ENCODE data around the gene ANXA6. TPM values are rescaled to one million over a fixed set of nuclear protein-coding genes. Genes with fewer than 3 reads are reported as not detected.

The ANXA6 gene
- total RNA-seq, 2 experiments from 2014 or later, result 26.1 to 74.1 TPM

DNA sequence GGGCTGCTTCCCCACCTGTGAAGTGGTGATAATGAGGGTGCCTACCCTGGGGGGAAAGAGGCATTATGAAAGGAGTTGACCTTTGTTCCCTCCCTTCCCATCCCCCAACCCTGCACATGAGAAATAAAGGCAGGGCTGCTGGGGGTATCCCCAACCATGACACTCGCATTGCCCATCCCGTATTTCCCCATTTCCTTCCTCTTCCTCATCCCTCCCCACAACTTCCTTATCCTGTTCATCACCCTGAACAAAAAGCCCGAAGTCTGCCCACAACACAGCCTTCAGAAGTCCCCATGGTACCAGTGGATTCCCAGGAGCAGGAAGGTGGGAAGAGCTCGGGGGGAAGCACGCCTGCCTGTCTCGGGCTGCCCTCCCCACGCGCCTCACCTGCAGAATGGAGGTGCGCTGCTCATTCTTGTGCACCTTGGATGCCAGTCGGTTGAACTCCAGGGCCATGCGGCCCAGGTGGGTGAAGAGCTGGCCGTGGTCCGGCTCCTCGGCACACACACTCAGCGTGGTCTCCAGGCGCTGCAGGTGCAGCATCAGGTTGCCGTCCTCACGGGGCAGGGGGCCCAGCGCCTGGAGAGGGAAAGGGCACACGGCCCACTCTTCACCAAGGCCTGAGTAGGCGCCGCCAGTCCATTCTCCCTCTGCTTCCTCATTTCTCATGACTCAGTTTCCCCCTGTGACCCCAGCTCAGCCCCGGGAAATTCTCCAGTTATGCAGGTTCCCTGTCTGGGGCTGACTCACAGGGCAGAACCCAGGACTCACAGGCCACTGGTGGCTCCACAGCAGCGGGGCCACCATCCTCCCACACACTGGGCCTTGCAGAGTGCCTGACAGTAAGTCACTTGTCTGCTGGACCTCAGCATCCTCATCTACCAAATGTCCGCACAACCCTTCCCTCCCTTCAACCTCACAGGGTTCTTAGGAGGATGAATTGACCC is 100.9 kb downstream of the ANXA6 start:
- no peaks in the 10 kb centered on the region for H3K79me2 ChIP-seq (ENCODE audit: insufficient read depth, low read depth, low read length)
- TF ChIP-seq EZH2phosphoT487 (IDR thresholded peaks at IDR 0.05; ENCODE audit: borderline replicate concordance, low read depth, low read length), result no peak
- TF ChIP-seq, protein P1, sequence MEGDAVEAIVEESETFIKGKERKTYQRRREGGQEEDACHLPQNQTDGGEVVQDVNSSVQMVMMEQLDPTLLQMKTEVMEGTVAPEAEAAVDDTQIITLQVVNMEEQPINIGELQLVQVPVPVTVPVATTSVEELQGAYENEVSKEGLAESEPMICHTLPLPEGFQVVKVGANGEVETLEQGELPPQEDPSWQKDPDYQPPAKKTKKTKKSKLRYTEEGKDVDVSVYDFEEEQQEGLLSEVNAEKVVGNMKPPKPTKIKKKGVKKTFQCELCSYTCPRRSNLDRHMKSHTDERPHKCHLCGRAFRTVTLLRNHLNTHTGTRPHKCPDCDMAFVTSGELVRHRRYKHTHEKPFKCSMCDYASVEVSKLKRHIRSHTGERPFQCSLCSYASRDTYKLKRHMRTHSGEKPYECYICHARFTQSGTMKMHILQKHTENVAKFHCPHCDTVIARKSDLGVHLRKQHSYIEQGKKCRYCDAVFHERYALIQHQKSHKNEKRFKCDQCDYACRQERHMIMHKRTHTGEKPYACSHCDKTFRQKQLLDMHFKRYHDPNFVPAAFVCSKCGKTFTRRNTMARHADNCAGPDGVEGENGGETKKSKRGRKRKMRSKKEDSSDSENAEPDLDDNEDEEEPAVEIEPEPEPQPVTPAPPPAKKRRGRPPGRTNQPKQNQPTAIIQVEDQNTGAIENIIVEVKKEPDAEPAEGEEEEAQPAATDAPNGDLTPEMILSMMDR (conservative IDR thresholded peaks at IDR 0.05; ENCODE audit: low read length), result no peak
- H3K9me3 ChIP-seq (ENCODE audit: low read length), result no peaks in the 10 kb centered on the region
- no peaks in the 10 kb centered on the region for H3K9me2 ChIP-seq (ENCODE audit: insufficient read depth, low read length)
- ChIA-PET POLR2A (no interaction called here), CTCF (ENCODE audit: unreplicated experiment) (no interaction called here)
- H2AFZ ChIP-seq (ENCODE audit: low read length), result no peak overlapping the region
- peaks cover 26% of the 10 kb centered on the region for H3K4me1 ChIP-seq (ENCODE audit: insufficient read depth, low read length, poor library complexity, severe bottlenecking)
- no peak for DNase-seq (ENCODE audit: low spot score)
- H4K20me1 ChIP-seq (ENCODE audit: insufficient read depth, low read length), result no peaks in the 10 kb centered on the region
- H3K4me2 ChIP-seq (ENCODE audit: low read length), result no peak overlapping the region
- peaks cover 70% of the 10 kb centered on the region for H3K36me3 ChIP-seq (ENCODE audit: insufficient read depth, low read length)
- H3K27ac ChIP-seq (ENCODE audit: low read depth, low read length, poor library complexity, severe bottlenecking), result no peak overlapping the region
- H3K4me3 ChIP-seq (ENCODE audit: low read depth, low read length, poor library complexity, severe bottlenecking), result no peak overlapping the region
- intact Hi-C loops (cut with micrococcal nuclease; ENCODE audit: unreplicated experiment), result no loop called here
- BruUV-seq (replicated peaks), result no TSS peak

DNA sequence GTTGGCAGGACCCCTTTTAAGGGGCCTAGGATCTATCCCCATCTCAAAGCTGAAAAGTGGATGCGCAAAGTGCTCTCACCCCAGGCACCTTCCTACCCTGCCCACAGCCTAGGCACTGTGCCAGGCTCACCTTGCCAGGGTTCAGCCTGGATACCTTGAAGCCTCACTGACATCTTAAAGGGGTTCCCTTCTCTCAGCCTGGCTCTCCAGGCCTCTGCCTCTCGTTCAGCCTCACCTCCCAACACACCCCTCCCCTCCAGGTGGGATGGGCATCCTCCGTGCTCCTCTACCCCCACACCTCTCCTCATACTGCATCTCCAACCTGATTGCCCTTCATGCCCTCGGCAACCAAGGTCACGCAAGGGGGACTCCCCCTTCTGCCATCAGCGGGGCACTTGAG is 102.2 kb downstream of the ANXA6 start:
- Histone ChIP-seq H3K4me1 (ENCODE audit: insufficient read depth, low read length, poor library complexity, severe bottlenecking) (peaks cover 23% of the 10 kb centered on the region), H3K4me3 (ENCODE audit: low read depth, low read length, poor library complexity, severe bottlenecking) (no peak overlapping the region), H3K79me2 (ENCODE audit: insufficient read depth, low read depth, low read length) (no peaks in the 10 kb centered on the region), H3K36me3 (ENCODE audit: insufficient read depth, low read length) (peaks cover 67% of the 10 kb centered on the region), H4K20me1 (ENCODE audit: insufficient read depth, low read length) (no peaks in the 10 kb centered on the region), H3K9me2 (ENCODE audit: insufficient read depth, low read length) (no peaks in the 10 kb centered on the region), H2AFZ (ENCODE audit: low read length) (no peak overlapping the region), H3K4me2 (ENCODE audit: low read length) (no peak overlapping the region), H3K9me3 (ENCODE audit: low read length) (no peaks in the 10 kb centered on the region), H3K27ac (ENCODE audit: low read depth, low read length, poor library complexity, severe bottlenecking) (no peak overlapping the region)
- ChIA-PET POLR2A (no interaction called here), CTCF (ENCODE audit: unreplicated experiment) (interaction anchor here (0.9 kb wide), 1 partner anchor 60 kb away, joined by 3 read pairs; no protein-coding TSS in a partner anchor)
- BruUV-seq (replicated peaks), result no TSS peak
- no peak for TF ChIP-seq EZH2phosphoT487 (IDR thresholded peaks at IDR 0.05; ENCODE audit: borderline replicate concordance, low read depth, low read length)
- TF ChIP-seq, protein P1 (conservative IDR thresholded peaks at IDR 0.05; ENCODE audit: low read length), result no peak
- intact Hi-C loops (cut with micrococcal nuclease; ENCODE audit: unreplicated experiment), result no loop called here
- no peak for DNase-seq (ENCODE audit: low spot score)

DNA sequence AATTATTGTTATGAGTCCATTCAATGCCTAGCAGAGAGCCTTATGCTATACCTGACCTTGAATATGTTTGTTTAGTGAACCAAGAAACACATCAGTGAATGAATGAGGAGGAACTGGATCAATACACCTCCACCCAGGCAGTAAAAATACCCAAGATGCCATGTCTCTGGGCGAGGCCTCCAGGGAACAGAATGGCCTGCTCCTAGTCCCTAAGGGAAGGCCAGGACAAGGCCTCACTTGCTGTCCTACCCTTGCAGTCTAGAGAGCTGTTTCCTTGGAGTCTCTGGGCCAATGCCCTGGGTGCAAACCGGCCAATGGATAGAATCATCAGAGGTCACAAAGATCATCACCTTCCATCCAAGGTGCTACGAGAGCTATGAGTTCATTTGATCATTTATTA is 102.9 kb downstream of the ANXA6 start:
- Histone ChIP-seq H3K27ac (ENCODE audit: low read depth, low read length, poor library complexity, severe bottlenecking) (no peak overlapping the region), H3K9me2 (ENCODE audit: insufficient read depth, low read length) (no peaks in the 10 kb centered on the region), H4K20me1 (ENCODE audit: insufficient read depth, low read length) (no peaks in the 10 kb centered on the region), H3K4me2 (ENCODE audit: low read length) (no peak overlapping the region), H3K9me3 (ENCODE audit: low read length) (no peaks in the 10 kb centered on the region), H3K4me3 (ENCODE audit: low read depth, low read length, poor library complexity, severe bottlenecking) (no peak overlapping the region), H3K36me3 (ENCODE audit: insufficient read depth, low read length) (peaks cover 62% of the 10 kb centered on the region), H2AFZ (ENCODE audit: low read length) (no peak overlapping the region), H3K4me1 (ENCODE audit: insufficient read depth, low read length, poor library complexity, severe bottlenecking) (peaks cover 16% of the 10 kb centered on the region), H3K79me2 (ENCODE audit: insufficient read depth, low read depth, low read length) (no peaks in the 10 kb centered on the region)
- intact Hi-C loops (cut with micrococcal nuclease; ENCODE audit: unreplicated experiment), result no loop called here
- DNase-seq (ENCODE audit: low spot score), result no peak
- BruUV-seq (replicated peaks), result no TSS peak
- no peak for TF ChIP-seq EZH2phosphoT487 (IDR thresholded peaks at IDR 0.05; ENCODE audit: borderline replicate concordance, low read depth, low read length)
- TF ChIP-seq, protein P1 (conservative IDR thresholded peaks at IDR 0.05; ENCODE audit: low read length), result no peak
- ChIA-PET POLR2A (interaction anchor here (1.4 kb wide), 1 partner anchor 61 kb away, joined by 4 read pairs; no protein-coding TSS in a partner anchor), CTCF (ENCODE audit: unreplicated experiment) (interaction anchor here (0.9 kb wide), 1 partner anchor 61 kb away, joined by 3 read pairs; no protein-coding TSS in a partner anchor)

Measured in OCI-LY7 (cell line).